DLD1 (cell line): ENCODE data around the gene CDH13.

Source experiments
- in situ Hi-C: cut with HindIII; loops from 2 replicates; pipeline ENCODE4 v1.10.0; 2017; ENCODE audit warnings: low sequenced_read_pairs

The CDH13 gene

DNA sequence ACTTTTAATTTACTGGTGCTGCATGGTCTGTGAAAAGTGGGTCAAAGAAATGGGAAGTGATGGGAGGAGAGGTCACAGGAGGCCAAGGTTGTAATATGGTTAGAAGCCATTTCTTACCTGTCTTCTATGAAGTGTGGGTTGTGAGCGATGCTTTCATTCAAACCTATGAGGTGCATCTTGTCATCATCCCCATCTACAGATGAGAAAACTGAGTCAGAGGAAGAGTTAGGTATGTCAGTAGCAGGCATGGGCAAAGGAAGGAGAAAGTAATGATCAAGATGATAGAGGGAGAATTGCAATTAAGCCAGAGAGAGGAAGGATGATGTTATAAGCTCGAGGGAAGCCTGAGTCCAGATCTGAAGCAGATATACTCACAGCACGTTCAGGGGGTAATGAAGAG is 19.7 kb downstream of the CDH13 start:
- in situ Hi-C loops = loop anchor here (25.0 kb wide), 1 partner anchor 566 kb away; no protein-coding TSS in a partner anchor

- in situ Hi-C loops = loop anchor here (10.0 to 25.0 kb wide), 2 partner anchors 425 to 563 kb away; no protein-coding TSS in a partner anchor
Measured at GRCh38 chr16:82649766-82650165, 23.0 kb downstream of the CDH13 start.

DNA sequence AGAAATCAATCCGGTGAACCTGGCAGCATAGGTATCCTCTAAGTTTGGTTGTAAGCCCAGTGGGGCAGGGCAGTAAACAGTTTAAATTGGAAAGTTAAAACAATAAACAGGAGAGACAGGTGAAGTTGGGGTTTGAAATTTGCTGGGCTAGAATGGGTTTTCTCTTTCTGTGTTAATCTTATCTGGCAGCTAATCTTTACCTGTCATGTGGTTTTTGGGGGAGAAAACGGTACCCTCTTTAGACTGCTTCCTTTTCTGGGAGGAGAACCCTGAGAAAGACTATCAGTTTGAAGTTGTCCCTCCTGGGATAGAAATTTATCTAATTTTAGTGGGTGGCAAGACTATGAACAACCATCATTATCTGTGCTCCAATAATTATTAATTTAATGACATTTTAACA is 24.0 kb downstream of the CDH13 start:
- in situ Hi-C loops = loop anchor here (10.0 kb wide), 1 partner anchor 424 kb away; no protein-coding TSS in a partner anchor

DNA sequence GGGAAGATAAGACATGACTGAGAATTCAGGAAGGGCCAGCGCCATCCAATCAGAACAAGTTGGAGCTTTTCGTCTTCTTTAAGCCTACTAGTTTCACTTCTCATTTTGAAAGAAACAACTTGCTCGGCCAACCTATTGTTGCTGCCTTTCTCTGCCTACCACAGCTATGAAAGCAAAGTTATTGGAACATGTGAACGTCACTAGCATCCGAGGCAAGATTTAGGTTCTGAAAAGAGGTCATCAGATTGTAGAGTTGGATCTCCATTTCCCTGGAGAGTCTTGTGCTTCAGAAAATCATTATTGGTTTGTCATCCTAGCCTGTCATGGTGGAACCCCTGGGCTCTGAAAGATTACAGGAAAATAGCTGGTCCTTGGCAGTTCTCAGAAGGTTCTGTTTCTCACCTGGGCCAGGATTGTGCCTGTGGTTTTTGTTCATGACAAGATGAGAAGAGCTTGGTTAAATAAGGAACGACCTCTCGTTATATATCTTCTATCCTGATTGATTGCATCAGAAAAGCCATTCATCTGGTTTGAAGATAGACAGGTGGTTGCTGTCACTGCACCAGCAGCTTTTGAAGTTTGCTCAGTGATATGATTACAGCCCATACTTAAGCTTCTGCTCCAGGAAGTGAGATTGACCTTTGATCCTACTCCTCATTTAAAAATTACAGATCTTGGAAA is 25.3 kb downstream of the CDH13 start:
- in situ Hi-C loops = loop anchor here (10.0 kb wide), 1 partner anchor 423 kb away; no protein-coding TSS in a partner anchor

- in situ Hi-C loops = loop anchor here (10.0 kb wide), 1 partner anchor 422 kb away; no protein-coding TSS in a partner anchor
Measured at GRCh38 chr16:82652826-82653225, 26.1 kb downstream of the CDH13 start.

GRCh38 chr16:82653550-82654511 is 27.1 kb downstream of the CDH13 start:
- in situ Hi-C loops = loop anchor here (10.0 kb wide), 1 partner anchor 421 kb away; no protein-coding TSS in a partner anchor

DNA sequence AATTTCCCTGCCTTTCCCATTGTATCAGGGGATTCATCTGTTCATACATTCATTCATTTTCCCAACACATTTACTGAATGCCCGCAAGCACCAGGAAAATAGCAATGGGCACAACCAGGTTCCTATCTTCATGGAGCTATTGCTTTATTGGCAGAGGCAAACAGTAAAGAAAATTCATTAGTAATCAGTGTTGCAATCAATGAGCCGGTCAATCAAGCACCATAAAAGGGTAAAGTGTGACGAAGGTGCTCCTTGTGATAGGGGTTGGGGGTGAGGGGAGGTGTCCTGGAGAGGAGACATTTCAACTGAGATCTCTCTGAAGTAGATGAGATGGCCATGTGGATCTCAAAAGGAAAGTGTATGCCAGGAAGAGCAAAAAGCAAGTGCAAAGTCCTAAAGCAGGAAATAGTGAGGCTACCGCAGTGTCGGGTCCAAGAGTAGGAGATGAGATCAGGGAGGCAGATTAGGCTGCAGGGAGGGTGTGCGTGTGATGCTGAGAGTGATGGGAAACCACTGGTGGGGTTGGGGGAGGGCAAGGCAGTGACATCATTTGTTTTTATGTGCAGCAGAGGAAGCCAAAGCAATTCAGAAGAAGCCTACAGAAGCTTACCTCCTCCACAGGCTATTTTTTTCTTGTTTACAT is 28.4 kb downstream of the CDH13 start:
- in situ Hi-C loops = loop anchor here (10.0 kb wide), 1 partner anchor 420 kb away; no protein-coding TSS in a partner anchor

DNA sequence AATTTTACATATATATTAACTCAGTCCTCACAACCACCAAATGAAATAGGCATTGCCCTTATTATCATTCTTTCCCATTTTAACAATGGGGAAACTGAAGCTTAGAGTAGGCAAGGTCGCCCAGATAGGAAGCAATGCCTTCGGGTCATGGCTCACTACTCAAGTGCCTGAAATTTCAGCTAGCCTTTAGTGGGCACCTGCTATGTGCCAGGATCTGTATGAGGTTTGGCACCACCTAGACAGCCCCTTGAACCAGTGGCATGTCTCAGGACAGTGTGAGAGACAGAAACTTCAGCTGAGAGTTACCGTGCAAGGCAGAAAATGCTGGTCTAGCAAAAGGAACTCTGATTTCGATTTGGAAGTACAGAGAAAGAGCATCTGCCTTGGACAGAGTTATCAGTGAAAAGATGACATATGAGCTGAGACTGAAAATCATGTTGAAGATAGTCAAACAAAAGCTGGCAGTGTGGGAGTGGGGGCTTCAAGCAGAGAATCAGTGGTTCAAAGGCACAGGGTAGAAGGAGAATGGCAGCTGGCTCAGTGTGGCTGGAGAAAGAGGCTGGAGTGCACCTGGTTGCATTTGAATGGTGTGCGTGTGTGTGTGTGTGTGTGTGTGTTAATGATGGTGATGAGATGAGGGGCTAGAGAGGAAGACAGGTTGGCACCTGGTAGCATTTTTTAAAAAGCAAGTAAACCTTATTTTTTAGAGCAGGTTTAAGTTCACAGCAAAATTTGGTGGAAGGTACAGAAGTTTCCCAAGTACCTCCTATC is 29.1 kb downstream of the CDH13 start:
- in situ Hi-C loops = loop anchor here (10.0 kb wide), 1 partner anchor 419 kb away; no protein-coding TSS in a partner anchor

DNA sequence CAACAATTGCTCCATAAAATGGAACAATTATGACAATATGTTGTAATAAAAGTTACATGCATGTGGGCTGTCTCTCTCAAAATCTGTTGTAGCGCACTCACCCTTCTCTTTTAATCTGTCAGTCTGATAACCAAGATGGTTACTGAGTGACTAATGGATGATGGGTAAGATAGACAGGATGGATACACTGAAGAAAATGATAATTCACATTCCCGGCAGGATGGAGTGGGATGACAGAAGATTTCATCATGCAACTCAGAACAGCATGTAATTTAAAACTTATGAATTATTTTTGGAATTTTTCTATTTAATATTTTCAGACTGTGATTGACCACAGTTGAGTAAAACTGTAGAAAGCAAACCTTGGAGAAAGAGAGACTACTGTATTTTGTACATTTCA is 30.5 kb downstream of the CDH13 start:
- in situ Hi-C loops = loop anchor here (10.0 kb wide), 1 partner anchor 418 kb away; no protein-coding TSS in a partner anchor

DNA sequence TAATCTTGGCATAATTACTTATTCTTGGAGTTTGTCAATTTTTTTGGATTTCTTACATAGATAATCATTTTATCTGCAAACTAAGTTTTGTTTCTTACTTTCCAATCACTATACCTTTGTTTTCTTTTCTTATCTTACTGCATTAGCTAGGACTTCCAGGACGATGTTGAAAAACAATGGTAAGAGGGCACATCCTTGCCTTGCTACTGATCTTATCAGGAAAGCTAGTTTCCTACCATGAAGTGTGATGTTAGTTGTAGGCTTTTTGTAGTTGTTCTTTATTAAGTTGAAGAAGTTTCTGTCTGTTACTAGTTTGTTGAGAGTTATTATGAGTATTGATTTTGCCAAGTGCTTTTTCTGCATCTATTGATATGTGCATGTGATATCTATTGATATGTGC is 31.0 kb downstream of the CDH13 start:
- in situ Hi-C loops = loop anchor here (10.0 kb wide), 1 partner anchor 417 kb away; no protein-coding TSS in a partner anchor

DNA sequence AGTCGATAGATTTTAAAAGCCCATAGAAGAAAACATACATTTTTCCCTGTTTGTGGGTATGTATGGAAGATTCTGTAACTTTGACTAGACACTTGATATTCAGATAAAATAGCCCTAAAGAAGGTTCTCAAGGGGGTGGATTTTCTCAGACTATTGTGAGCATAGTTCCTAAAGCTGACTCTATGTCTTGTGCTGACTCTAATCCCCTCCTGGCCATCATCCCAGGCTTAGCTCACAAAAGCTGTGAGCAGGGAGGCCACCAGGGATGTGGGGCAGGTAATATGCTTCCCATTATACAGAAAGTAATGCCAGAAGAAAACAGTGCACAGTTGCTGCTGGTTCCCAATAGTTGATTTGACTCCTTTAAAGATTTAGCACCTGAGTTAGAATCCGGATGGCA is 32.0 kb downstream of the CDH13 start:
- in situ Hi-C loops = loop anchor here (10.0 kb wide), 1 partner anchor 416 kb away; no protein-coding TSS in a partner anchor

DNA sequence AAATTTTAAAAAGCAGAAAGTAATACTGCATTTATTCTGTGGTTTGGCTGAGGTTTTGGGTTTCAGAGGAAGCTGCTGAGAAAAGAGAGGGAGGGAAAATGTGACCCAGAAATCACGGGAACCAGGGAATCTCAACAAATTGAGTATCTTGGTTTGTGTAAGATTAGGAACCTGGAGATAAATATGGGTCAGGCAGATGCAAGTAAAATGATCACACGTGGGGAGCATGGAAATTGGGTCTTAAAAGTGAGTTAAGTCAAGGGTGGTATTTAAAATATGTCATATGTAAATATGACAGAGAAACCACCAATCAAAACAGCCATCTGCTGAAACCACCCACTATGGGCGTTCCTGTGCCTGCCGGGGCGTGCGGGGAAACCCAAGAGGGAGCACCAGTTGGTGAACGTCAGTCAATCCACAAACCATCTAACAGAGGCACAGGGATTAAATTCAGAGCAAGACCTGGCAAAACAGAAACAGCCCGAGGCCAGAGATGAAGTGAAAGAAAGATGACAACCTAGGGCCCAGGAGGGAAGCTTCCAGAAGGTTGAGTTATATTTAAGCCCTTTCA is 33.4 kb downstream of the CDH13 start:
- in situ Hi-C loops = no loop called here

GRCh38 chr16:82660966-82661365 is 34.2 kb downstream of the CDH13 start:
- in situ Hi-C loops = no loop called here

DNA sequence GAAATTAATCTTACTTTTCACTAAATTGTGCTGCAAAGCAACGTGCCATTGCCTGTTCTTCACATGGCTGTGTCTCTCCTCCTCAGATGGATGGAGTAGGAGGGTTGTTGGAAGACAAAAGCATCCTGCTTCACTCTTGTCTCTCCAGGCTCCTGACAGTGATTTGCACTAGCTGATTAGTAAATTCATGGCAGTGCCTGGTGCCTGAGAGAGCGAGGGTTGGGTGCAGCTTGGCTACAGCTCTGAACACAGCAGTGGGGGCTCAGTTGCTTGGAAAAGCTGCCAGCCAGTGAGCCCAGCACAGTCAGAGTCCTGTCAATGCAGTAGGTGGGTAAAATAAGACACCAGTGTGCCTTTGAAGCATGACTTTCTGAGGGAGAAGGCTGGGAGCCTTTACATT is 37.4 kb downstream of the CDH13 start:
- in situ Hi-C loops = no loop called here

DNA sequence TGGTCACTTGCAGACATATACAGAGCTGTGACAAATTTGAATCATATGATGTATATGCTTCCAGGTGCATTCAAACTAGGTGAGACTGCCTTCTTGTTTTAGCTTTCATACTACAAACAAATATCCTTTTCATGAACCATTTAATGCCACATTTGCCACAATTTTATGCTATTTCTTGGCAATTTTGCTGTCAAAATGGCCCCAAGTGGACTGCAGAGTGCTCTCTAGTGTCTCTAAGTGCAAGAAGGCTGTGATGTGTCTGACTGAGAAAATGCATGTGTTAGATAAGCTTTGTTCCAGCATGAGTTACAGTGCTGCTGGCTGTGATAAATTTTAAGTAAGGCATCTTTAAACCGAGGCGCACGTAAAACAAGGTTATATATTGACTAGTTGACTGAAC is 38.3 kb downstream of the CDH13 start:
- in situ Hi-C loops = no loop called here

DNA sequence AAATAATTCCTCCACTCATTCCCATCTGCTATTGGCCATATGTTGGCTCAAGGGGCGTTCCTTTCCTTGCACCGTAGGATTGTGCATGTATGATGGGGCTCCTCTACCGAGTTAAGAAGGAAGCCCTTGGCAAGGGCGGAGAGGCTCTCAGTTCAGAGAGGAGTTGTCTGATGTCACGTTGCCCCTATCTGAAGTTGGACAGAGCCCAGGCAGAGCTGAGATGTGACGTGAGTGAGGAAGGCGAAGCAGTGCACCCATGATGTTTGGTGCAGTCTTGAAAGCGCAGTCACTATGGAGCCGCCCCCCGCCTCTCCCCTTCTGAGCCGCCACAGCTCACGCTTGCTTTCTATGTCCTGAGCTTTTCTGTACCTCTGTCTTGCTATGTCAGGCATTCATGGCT is 40.7 kb downstream of the CDH13 start:
- in situ Hi-C loops = no loop called here

- in situ Hi-C loops = no loop called here
Measured at GRCh38 chr16:82668094-82668493, 41.3 kb downstream of the CDH13 start.

- in situ Hi-C loops = no loop called here
Measured at GRCh38 chr16:82671741-82672140, 45.0 kb downstream of the CDH13 start.

- in situ Hi-C loops = no loop called here
Measured at GRCh38 chr16:82672676-82673075, 45.9 kb downstream of the CDH13 start.

GRCh38 chr16:82675300-82675699 is 48.5 kb downstream of the CDH13 start:
- in situ Hi-C loops = no loop called here
